SK-N-SH (cell line): Measurements from ENCODE around the gene RASSF1. TPM values are rescaled to one million over a fixed set of nuclear protein-coding genes. Genes with fewer than 3 reads are reported as not detected.

Source experiments
- CTCF ChIA-PET: fragments of 300-600, 350-600 bp; formaldehyde crosslinking; extraction: SDS; loops from one replicate; lab custom pipeline; 2021; lab: Yijun Ruan, JAX
- POLR2A ChIA-PET: fragments of 350-600 bp; sonication (Branson Sonifier 250); formaldehyde crosslinking; extraction: SDS; loops from one replicate; lab custom pipeline; 2020; ENCODE audit warnings: antibody characterized with exemption, inconsistent platforms; lab: Yijun Ruan, JAX
- DNase-seq: peaks from one replicate; pipeline ENCODE4 v3.0.0; 2012
- H2AFZ ChIP-seq: fragments of 200-600 bp; sonication (generic); 2 replicates; pipeline ENCODE4 v1.8.1; 2016; ENCODE audit warnings: antibody characterized with exemption, mild to moderate bottlenecking, low read depth
- H3F3A ChIP-seq: fragments of 200-600 bp; sonication (generic); replicated peaks from 2 replicates; pipeline ENCODE3; 2016; ENCODE audit warnings: antibody characterized with exemption, mild to moderate bottlenecking; ENCODE audit not compliant: insufficient read depth
- H3K27ac ChIP-seq, 2 experiments: fragments of 200-500 bp in 1 of 2; fragments of 200-600 bp in 1 of 2; sonication (Bioruptor generic) in 1 of 2; sonication (generic), shearing (Covaris generic) in 1 of 2; 2 replicates each; pipeline versions ENCODE4 v1.5.1 to v1.6.1; 2014 to 2016; ENCODE audit warnings: low read depth in 2 of 2, inconsistent platforms in 1 of 2, low read length in 1 of 2, mild to moderate bottlenecking in 1 of 2, mixed read lengths in 1 of 2
- H3K27me3 ChIP-seq: fragments of 200-600 bp; sonication (generic), shearing (Covaris generic); 2 replicates; pipeline ENCODE4 v1.6.1; 2016; ENCODE audit warnings: mixed run types; ENCODE audit not compliant: insufficient read depth
- H3K36me3 ChIP-seq, 2 experiments: fragments of 200-500 bp in 1 of 2; fragments of 200-600 bp in 1 of 2; sonication (Bioruptor generic) in 1 of 2; sonication (generic) in 1 of 2; replicated peaks in 1 of 2; 2 replicates each; pipeline versions ENCODE3 to v1.5.1; 2014 to 2016; ENCODE audit warnings: low read length in 1 of 2, mild to moderate bottlenecking in 1 of 2; ENCODE audit not compliant: insufficient read depth in 2 of 2, control insufficient read depth in 1 of 2
- H3K4me1 ChIP-seq, 2 experiments: fragments of 200-500 bp in 1 of 2; fragments of 200-600 bp in 1 of 2; sonication (Bioruptor generic) in 1 of 2; sonication (generic), shearing (Covaris generic) in 1 of 2; 2 replicates each; pipeline versions ENCODE4 v1.5.1 to v1.6.1; 2014 to 2016; ENCODE audit warnings: low read depth in 1 of 2, low read length in 1 of 2, mixed run types in 1 of 2; ENCODE audit not compliant: insufficient read depth in 2 of 2, control insufficient read depth in 1 of 2
- H3K4me2 ChIP-seq: fragments of 200-600 bp; sonication (generic), shearing (Covaris generic); 2 replicates; pipeline ENCODE4 v1.6.1; 2017; ENCODE audit warnings: mixed run types
- H3K4me3 ChIP-seq, 2 experiments: fragments of 200-500 bp in 1 of 2; fragments of 200-600 bp in 1 of 2; sonication (Bioruptor generic) in 1 of 2; sonication (generic), shearing (Covaris generic) in 1 of 2; 2 replicates each; pipeline versions ENCODE4 v1.5.1 to v1.8.1; 2014 to 2016; ENCODE audit warnings: low read depth in 2 of 2, inconsistent platforms in 1 of 2, low read length in 1 of 2, mild to moderate bottlenecking in 1 of 2, mixed read lengths in 1 of 2, moderate library complexity in 1 of 2
- H3K79me2 ChIP-seq: fragments of 200-600 bp; sonication (generic); 2 replicates; pipeline ENCODE4 v1.8.1; 2017; ENCODE audit warnings: mild to moderate bottlenecking; ENCODE audit not compliant: insufficient read depth
- H3K9ac ChIP-seq: fragments of 200-600 bp; sonication (generic); 2 replicates; pipeline ENCODE4 v1.6.1; 2017; ENCODE audit warnings: mixed run types
- H3K9me2 ChIP-seq: fragments of 200-600 bp; sonication (generic); 2 replicates; pipeline ENCODE4 v1.6.1; 2017; ENCODE audit warnings: mixed run types
- H3K9me3 ChIP-seq: fragments of 200-600 bp; sonication (generic); 2 replicates; pipeline ENCODE4 v1.6.1; 2017; ENCODE audit warnings: mixed run types, mild to moderate bottlenecking, moderate library complexity
- H4K20me1 ChIP-seq: fragments of 200-600 bp; sonication (generic); 2 replicates; pipeline ENCODE4 v1.6.1; 2017; ENCODE audit warnings: mild to moderate bottlenecking, mixed run types; ENCODE audit not compliant: insufficient read depth
- CHD2 ChIP-seq: fragments of 150-350 bp; IDR thresholded peaks from 2 replicates; pipeline ENCODE4 v1.6.1; 2018; ENCODE audit warnings: low read length; ENCODE audit not compliant: partially characterized antibody
- CTCF ChIP-seq: fragments of 200-600 bp; sonication (generic); IDR thresholded peaks from 2 replicates; pipeline ENCODE4 v1.6.1; 2017; ENCODE audit warnings: antibody characterized with exemption, mild to moderate bottlenecking, moderate library complexity
- ELF1 ChIP-seq: IDR thresholded peaks from 2 replicates; pipeline ENCODE4 v1.4.0; 2012
- EP300 ChIP-seq, 2 experiments: IDR thresholded peaks; 2 replicates each; pipeline versions ENCODE4 v1.4.0 to v1.6.1; 2012; ENCODE audit warnings: borderline replicate concordance in 1 of 2, low read depth in 1 of 2, low read length in 1 of 2
- EZH2phosphoT487 ChIP-seq: fragments of 200-600 bp; sonication (generic); IDR thresholded peaks from 2 replicates; pipeline ENCODE4 v1.6.1; 2017; ENCODE audit warnings: low read depth, mixed run types, mild to moderate bottlenecking, antibody characterized with exemption, moderate library complexity, borderline replicate concordance
- FOXM1 ChIP-seq: IDR thresholded peaks from 2 replicates; pipeline ENCODE4 v1.4.0; 2012; ENCODE audit warnings: low read depth, mild to moderate bottlenecking
- GABPA ChIP-seq: IDR thresholded peaks from 2 replicates; pipeline ENCODE4 v1.4.0; 2012; ENCODE audit warnings: low read depth, mild to moderate bottlenecking
- IRF3 ChIP-seq: fragments of 150-350 bp; IDR thresholded peaks from 2 replicates; pipeline ENCODE4 v1.6.1; 2016; ENCODE audit warnings: mild to moderate bottlenecking, low read depth, low read length
- JUND ChIP-seq: IDR thresholded peaks from 2 replicates; pipeline ENCODE4 v1.4.0; 2012
- MAX ChIP-seq: IDR thresholded peaks from 2 replicates; pipeline ENCODE4 v1.4.0; 2012; ENCODE audit warnings: low read depth
- MEF2A ChIP-seq: IDR thresholded peaks from 2 replicates; pipeline ENCODE4 v1.4.0; 2012; ENCODE audit warnings: low read depth, borderline replicate concordance
- MXI1 ChIP-seq: IDR thresholded peaks from 2 replicates; pipeline ENCODE4 v1.6.1; 2012; ENCODE audit warnings: mild to moderate bottlenecking, low read depth, low read length, improper control_type of control experiment
- NRF1 ChIP-seq: IDR thresholded peaks from 2 replicates; pipeline ENCODE4 v1.6.1; 2012; ENCODE audit warnings: low read depth, mild to moderate bottlenecking, low read length
- PBX3 ChIP-seq: IDR thresholded peaks from 2 replicates; pipeline ENCODE4; 2012
- POLR2AphosphoS5 ChIP-seq: IDR thresholded peaks from 2 replicates; pipeline ENCODE4 v1.6.1; 2012; ENCODE audit warnings: low read depth, low read length
- RAD21 ChIP-seq: IDR thresholded peaks from 2 replicates; pipeline ENCODE4 v1.6.1; 2012; ENCODE audit warnings: mild to moderate bottlenecking, low read length
- RCOR1 ChIP-seq: fragments of 150-350 bp; IDR thresholded peaks from 2 replicates; pipeline ENCODE4 v1.6.1; 2017; ENCODE audit warnings: antibody characterized with exemption, low read length
- RXRA ChIP-seq: IDR thresholded peaks from 2 replicates; pipeline ENCODE4 v1.4.0; 2012; ENCODE audit warnings: low read depth, mild to moderate bottlenecking, borderline replicate concordance
- SIN3A ChIP-seq: IDR thresholded peaks from 2 replicates; pipeline ENCODE4 v1.6.1; 2012; ENCODE audit warnings: low read depth, mild to moderate bottlenecking, low read length, moderate library complexity, borderline replicate concordance
- SMC3 ChIP-seq: IDR thresholded peaks from 2 replicates; pipeline ENCODE4 v1.6.1; 2012; ENCODE audit warnings: low read depth, low read length, improper control_type of control experiment
- TAF1 ChIP-seq: IDR thresholded peaks from 2 replicates; pipeline ENCODE4 v1.6.1; 2012; ENCODE audit warnings: low read depth, mild to moderate bottlenecking, low read length, moderate library complexity, borderline replicate concordance
- TCF12 ChIP-seq: IDR thresholded peaks from 2 replicates; pipeline ENCODE4 v1.4.0; 2012
- TEAD4 ChIP-seq: IDR thresholded peaks from 2 replicates; pipeline ENCODE4 v1.4.0; 2012; ENCODE audit warnings: mild to moderate bottlenecking, borderline replicate concordance; ENCODE audit not compliant: insufficient read depth
- YY1 ChIP-seq: IDR thresholded peaks from 2 replicates; pipeline ENCODE4 v1.4.0; 2012; ENCODE audit warnings: low read depth, mild to moderate bottlenecking
- WGBS: methylation state at CpG from one replicate; pipeline ENCODE4 v1.1.6; 2017; ENCODE audit warnings: low lambda C conversion rate; 5-methylcytosine and 5-hydroxymethylcytosine counted together
- polyA plus RNA-seq, 3 experiments: library from polyadenylated mRNA; depleted of rRNA; stranded (reverse); fragments of >200 nt; gene quantifications; 2 replicates each; pipeline ENCODE4 v1.2.3, GENCODE V29; 2012

RASSF1 gene
- polyA plus RNA-seq, 1 of the 3 experiments (the other 2 are of a cell fraction) = 28.1 TPM

GRCh38 chr3:50330330-50330729 lies 10.3 kb downstream of the RASSF1 start:
- ChIA-PET POLR2A (no interaction called here), CTCF (no interaction called here)
- H3K9ac ChIP-seq = no peak overlapping the region
- TF ChIP-seq EZH2phosphoT487 = no peak
- TF ChIP-seq FOXM1 = no peak
- TF ChIP-seq TCF12 = no peak
- TF ChIP-seq RXRA = no peak
- no peak for TF ChIP-seq YY1
- TF ChIP-seq CTCF = no peak
- TF ChIP-seq, all 33 proteins: peak for 0
- Histone ChIP-seq H4K20me1 (peaks cover 10% of the 10 kb centered on the region; the same call in 1 of the 2 replicates), H3K9me3 (no peaks in the 10 kb centered on the region), H3K4me1 (peaks cover 5 to 25% of the 10 kb centered on the region in 2 experiments; a peak in 3 of 4 replicates), H3K4me2 (no peak overlapping the region), H3K27ac (no peak overlapping the region), H2AFZ (no peak overlapping the region), H3K4me3 (no peak overlapping the region), H3K27me3 (no peaks in the 10 kb centered on the region), H3K79me2 (peaks cover 71% of the 10 kb centered on the region), H3F3A (peaks cover 30% of the 10 kb centered on the region), H3K36me3 (peaks cover 10 to 37% of the 10 kb centered on the region in 2 experiments), H3K9me2 (no peaks in the 10 kb centered on the region)
- WGBS = 89% methylated on average over 4 of the region's 10 CpGs
- no peak for DNase-seq

- H3K9me3 ChIP-seq = no peaks in the 10 kb centered on the region
- H3K27me3 ChIP-seq = no peaks in the 10 kb centered on the region
- CTCF ChIA-PET = interaction anchor here (0.9 to 2.3 kb wide), 8 partner anchors 8 to 136 kb away, joined by 3 to 10 read pairs (median 7); partner anchors contain the start of gene HYAL1
- H3K9me2 ChIP-seq = no peaks in the 10 kb centered on the region
- H3K36me3 ChIP-seq = peaks cover 10 to 47% of the 10 kb centered on the region in 2 experiments
- POLR2A ChIA-PET = interaction anchor here (0.8 to 2.5 kb wide), 6 partner anchors 10 to 241 kb away, joined by 3 to 38 read pairs (median 4); partner anchors contain the start of genes CYB561D2, HEMK1, HYAL3 and NAA80
- H3K27ac ChIP-seq = peak within 1 kb of the TSS; percentile 46 to 90
- H2AFZ ChIP-seq = 0 out of 2 replicates have a peak within 1 kb of the TSS, but pooled peaks have one; percentile 61
- peak within 1 kb of the TSS; percentile 88 to 97 for H3K4me3 ChIP-seq
- H4K20me1 ChIP-seq = no peaks in the 10 kb centered on the region
- H3K79me2 ChIP-seq = peaks cover 49% of the 10 kb centered on the region
- peak within 1 kb of the TSS; percentile 87 for H3K4me2 ChIP-seq
- WGBS = 2% methylated on average over 33 of the region's 55 CpGs
- DNase-seq = peak; percentile 97
- H3K9ac ChIP-seq = peak within 1 kb of the TSS; percentile 77
- peaks cover 37% of the 10 kb centered on the region for H3F3A ChIP-seq
- peaks cover 0 to 17% of the 10 kb centered on the region in 2 experiments; a peak in 2 of 4 replicates for H3K4me1 ChIP-seq
- TF ChIP-seq RCOR1 (no peak), MXI1 (peak; percentile 77; the same call in 1 of the 2 replicates), TEAD4 (no peak), MAX (peak; percentile 64), EP300 (IDR thresholded peaks at IDR 0.05; ENCODE audit: borderline replicate concordance in 1 of 2, low read depth in 1 of 2, low read length in 1 of 2) (no peak), POLR2AphosphoS5 (peak; percentile 87), GABPA (peak; percentile 94), RAD21 (no peak), ELF1 (peak; percentile 90), MEF2A (no peak), NRF1 (no peak), IRF3 (peak; percentile 37; the same call in 1 of the 2 replicates), SMC3 (no peak), SIN3A (peak; percentile 87; the same call in 1 of the 2 replicates), CHD2 (peak; percentile 69), PBX3 (peak; percentile 60), FOXM1 (no peak), JUND (no peak), TAF1 (peak; percentile 74; the same call in 1 of the 2 replicates)
Observed at GRCh38 chr3:50327943-50328691, 12.5 kb downstream of the RASSF1 start, which contains the start of gene TUSC2. TSS of gene TUSC2 (minus strand) at chr3:50328223. CDS start at chr3:50328099, 124 bp downstream.
